ENCODE results near the gene ZW10.

The ZW10 gene

GRCh38 chr11:113760241-113760640 is 13.3 kb downstream of the ZW10 start:
- TF ChIP-seq ZNF274 (IDR thresholded peaks at IDR 0.05; ENCODE audit: low read depth, low read length) (no peak), YY1 (IDR thresholded peaks at IDR 0.05; ENCODE audit: insufficient read depth, insufficient read length) (no peak), SUZ12 (IDR thresholded peaks at IDR 0.05; ENCODE audit: extremely low read depth, insufficient read depth, insufficient read length) (no peak)
- Histone ChIP-seq H3K4me3 (ENCODE audit: insufficient read length, low read depth) (no peak overlapping the region), H3K9ac (ENCODE audit: insufficient read length, low read depth) (no peak overlapping the region), H3K36me3 (ENCODE audit: insufficient read depth, insufficient read length, low read length) (peaks cover 53% of the 10 kb centered on the region), H3K4me1 (ENCODE audit: insufficient read depth, insufficient read length) (no peaks in the 10 kb centered on the region), H3K9me3 (ENCODE audit: insufficient read depth, low read length) (no peaks in the 10 kb centered on the region), H3K27me3 (ENCODE audit: insufficient read depth, insufficient read length) (no peaks in the 10 kb centered on the region)
- DNase-seq (ENCODE audit: low read depth, low spot score): no peak

- Histone ChIP-seq H3K9ac (ENCODE audit: insufficient read length, low read depth) (no peak overlapping the region), H3K9me3 (ENCODE audit: insufficient read depth, low read length) (no peaks in the 10 kb centered on the region), H3K27me3 (ENCODE audit: insufficient read depth, insufficient read length) (no peaks in the 10 kb centered on the region), H3K36me3 (ENCODE audit: insufficient read depth, insufficient read length, low read length) (peaks cover 54% of the 10 kb centered on the region), H3K4me1 (ENCODE audit: insufficient read depth, insufficient read length) (no peaks in the 10 kb centered on the region), H3K4me3 (ENCODE audit: insufficient read length, low read depth) (no peak overlapping the region)
- no peak for DNase-seq (ENCODE audit: low read depth, low spot score)
- TF ChIP-seq SUZ12 (IDR thresholded peaks at IDR 0.05; ENCODE audit: extremely low read depth, insufficient read depth, insufficient read length) (no peak), ZNF274 (IDR thresholded peaks at IDR 0.05; ENCODE audit: low read depth, low read length) (no peak), YY1 (IDR thresholded peaks at IDR 0.05; ENCODE audit: insufficient read depth, insufficient read length) (no peak)
Observed at GRCh38 chr11:113752932-113753331, 20.6 kb downstream of the ZW10 start.

DNA sequence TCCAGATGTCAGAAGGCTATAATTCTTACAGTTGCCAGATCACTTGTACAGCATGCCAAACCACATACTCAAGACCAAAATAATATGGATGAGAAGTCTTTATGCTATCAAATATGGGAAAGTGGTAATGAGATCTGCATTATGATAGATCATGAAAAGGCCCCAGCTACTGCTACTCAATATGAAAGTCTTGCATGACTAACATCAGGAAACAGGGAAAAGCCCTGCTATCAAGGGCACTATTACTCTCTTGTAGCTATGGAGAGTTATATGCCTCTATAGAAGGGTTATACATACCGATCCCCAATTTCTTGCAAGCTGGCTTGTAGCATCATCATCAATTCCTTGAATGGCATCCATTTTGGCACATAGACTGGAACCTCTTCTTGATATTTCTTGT is 37.2 kb downstream of the ZW10 start:
- TF ChIP-seq SUZ12 (IDR thresholded peaks at IDR 0.05; ENCODE audit: extremely low read depth, insufficient read depth, insufficient read length) (no peak), YY1 (IDR thresholded peaks at IDR 0.05; ENCODE audit: insufficient read depth, insufficient read length) (no peak), ZNF274 (IDR thresholded peaks at IDR 0.05; ENCODE audit: low read depth, low read length) (no peak)
- Histone ChIP-seq H3K36me3 (ENCODE audit: insufficient read depth, insufficient read length, low read length) (peaks cover 62% of the 10 kb centered on the region), H3K4me1 (ENCODE audit: insufficient read depth, insufficient read length) (no peaks in the 10 kb centered on the region), H3K27me3 (ENCODE audit: insufficient read depth, insufficient read length) (no peaks in the 10 kb centered on the region), H3K9ac (ENCODE audit: insufficient read length, low read depth) (no peak overlapping the region), H3K4me3 (ENCODE audit: insufficient read length, low read depth) (no peak overlapping the region), H3K9me3 (ENCODE audit: insufficient read depth, low read length) (no peaks in the 10 kb centered on the region)
- no peak for DNase-seq (ENCODE audit: low read depth, low spot score)

DNA sequence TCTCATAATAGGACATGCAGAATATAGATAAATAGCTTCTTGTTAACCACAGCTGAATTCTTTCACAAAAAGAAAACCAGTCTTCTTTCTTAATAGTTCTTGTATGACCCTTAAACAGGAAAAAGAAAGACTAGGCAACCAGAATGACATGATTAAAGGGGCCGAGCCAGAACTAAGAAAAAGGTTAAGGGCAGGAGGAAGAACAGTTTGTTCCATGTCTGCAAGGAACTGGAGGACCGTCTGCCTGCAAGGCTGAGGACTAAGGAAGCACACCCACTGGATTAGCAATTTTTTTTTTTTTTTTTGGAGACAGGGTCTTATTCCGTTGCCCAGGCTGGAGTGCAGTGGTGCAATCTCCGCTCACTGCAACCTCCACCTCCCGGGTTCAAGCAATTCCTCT is 41.4 kb downstream of the ZW10 start:
- Histone ChIP-seq H3K9me3 (ENCODE audit: insufficient read depth, low read length) (no peaks in the 10 kb centered on the region), H3K36me3 (ENCODE audit: insufficient read depth, insufficient read length, low read length) (peaks cover 25% of the 10 kb centered on the region), H3K9ac (ENCODE audit: insufficient read length, low read depth) (no peak overlapping the region), H3K27me3 (ENCODE audit: insufficient read depth, insufficient read length) (no peaks in the 10 kb centered on the region), H3K4me3 (ENCODE audit: insufficient read length, low read depth) (no peak overlapping the region), H3K4me1 (ENCODE audit: insufficient read depth, insufficient read length) (no peaks in the 10 kb centered on the region)
- no peak for DNase-seq (ENCODE audit: low read depth, low spot score)
- TF ChIP-seq ZNF274 (IDR thresholded peaks at IDR 0.05; ENCODE audit: low read depth, low read length): no peak
- TF ChIP-seq YY1 (IDR thresholded peaks at IDR 0.05; ENCODE audit: insufficient read depth, insufficient read length): no peak
- no peak for TF ChIP-seq SUZ12 (IDR thresholded peaks at IDR 0.05; ENCODE audit: extremely low read depth, insufficient read depth, insufficient read length)

DNA sequence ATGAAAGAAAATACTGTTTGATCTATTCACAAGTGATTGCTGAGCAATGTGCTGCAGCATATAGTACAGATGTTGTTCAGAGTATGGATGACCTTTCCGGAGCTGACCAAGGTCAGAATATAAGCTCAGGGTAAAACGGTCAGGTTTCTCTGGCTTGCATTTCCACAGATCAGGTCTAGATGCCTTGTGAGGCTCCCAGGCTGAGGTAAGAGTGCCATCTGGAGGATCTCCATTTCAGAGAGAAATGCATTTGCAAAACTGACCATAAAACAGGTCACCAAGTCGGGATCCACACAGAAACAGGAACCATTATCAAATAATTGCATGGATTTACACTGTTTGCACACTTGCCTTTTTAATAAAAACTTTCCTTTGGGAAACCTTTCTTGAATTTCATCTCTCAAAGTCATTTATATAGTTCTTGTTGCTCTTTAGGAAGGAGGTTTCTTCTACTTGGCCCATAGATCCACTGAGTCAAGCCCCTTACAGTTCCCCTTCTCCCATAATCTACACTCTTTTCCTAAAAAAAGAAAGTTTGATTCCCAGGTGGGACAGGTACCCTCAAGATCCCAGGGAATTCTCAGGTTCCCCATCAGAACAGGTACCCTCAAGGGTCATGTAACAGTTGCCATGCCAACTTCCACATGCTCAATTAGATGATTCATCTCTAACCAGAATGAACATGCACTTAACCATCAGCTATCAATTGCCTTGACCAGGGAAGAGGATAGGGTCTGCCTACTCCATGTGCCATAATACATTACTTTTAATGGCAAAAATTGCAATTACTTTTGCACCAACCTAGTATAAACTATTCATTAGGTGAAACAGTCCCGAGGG is 42.4 kb downstream of the ZW10 start:
- Histone ChIP-seq H3K9ac (ENCODE audit: insufficient read length, low read depth) (no peak overlapping the region), H3K27me3 (ENCODE audit: insufficient read depth, insufficient read length) (no peaks in the 10 kb centered on the region), H3K9me3 (ENCODE audit: insufficient read depth, low read length) (no peaks in the 10 kb centered on the region), H3K4me1 (ENCODE audit: insufficient read depth, insufficient read length) (no peaks in the 10 kb centered on the region), H3K36me3 (ENCODE audit: insufficient read depth, insufficient read length, low read length) (peaks cover 15% of the 10 kb centered on the region), H3K4me3 (ENCODE audit: insufficient read length, low read depth) (no peak overlapping the region)
- peak; percentile 44 for DNase-seq (ENCODE audit: low read depth, low spot score)
- TF ChIP-seq ZNF274 (IDR thresholded peaks at IDR 0.05; ENCODE audit: low read depth, low read length) (no peak), SUZ12 (IDR thresholded peaks at IDR 0.05; ENCODE audit: extremely low read depth, insufficient read depth, insufficient read length) (no peak), YY1 (IDR thresholded peaks at IDR 0.05; ENCODE audit: insufficient read depth, insufficient read length) (no peak)

GRCh38 chr11:113729456-113729855 is 44.0 kb downstream of the ZW10 start:
- no peak overlapping the region for H3K4me3 ChIP-seq (ENCODE audit: insufficient read length, low read depth)
- no peak overlapping the region for H3K9ac ChIP-seq (ENCODE audit: insufficient read length, low read depth)
- DNase-seq (ENCODE audit: low read depth, low spot score): peak; percentile 8
- H3K36me3 ChIP-seq (ENCODE audit: insufficient read depth, insufficient read length, low read length): peaks cover 10% of the 10 kb centered on the region
- no peaks in the 10 kb centered on the region for H3K9me3 ChIP-seq (ENCODE audit: insufficient read depth, low read length)
- no peaks in the 10 kb centered on the region for H3K27me3 ChIP-seq (ENCODE audit: insufficient read depth, insufficient read length)
- no peaks in the 10 kb centered on the region for H3K4me1 ChIP-seq (ENCODE audit: insufficient read depth, insufficient read length)
- TF ChIP-seq ZNF274 (IDR thresholded peaks at IDR 0.05; ENCODE audit: low read depth, low read length) (no peak), YY1 (IDR thresholded peaks at IDR 0.05; ENCODE audit: insufficient read depth, insufficient read length) (no peak), SUZ12 (IDR thresholded peaks at IDR 0.05; ENCODE audit: extremely low read depth, insufficient read depth, insufficient read length) (no peak)

GRCh38 chr11:113728814-113729213 is 44.7 kb downstream of the ZW10 start:
- H3K9me3 ChIP-seq (ENCODE audit: insufficient read depth, low read length): no peaks in the 10 kb centered on the region
- peaks cover 10% of the 10 kb centered on the region for H3K36me3 ChIP-seq (ENCODE audit: insufficient read depth, insufficient read length, low read length)
- TF ChIP-seq ZNF274 (IDR thresholded peaks at IDR 0.05; ENCODE audit: low read depth, low read length): no peak
- no peak for TF ChIP-seq SUZ12 (IDR thresholded peaks at IDR 0.05; ENCODE audit: extremely low read depth, insufficient read depth, insufficient read length)
- TF ChIP-seq YY1 (IDR thresholded peaks at IDR 0.05; ENCODE audit: insufficient read depth, insufficient read length): no peak
- H3K27me3 ChIP-seq (ENCODE audit: insufficient read depth, insufficient read length): no peaks in the 10 kb centered on the region
- no peak overlapping the region for H3K4me3 ChIP-seq (ENCODE audit: insufficient read length, low read depth)
- H3K4me1 ChIP-seq (ENCODE audit: insufficient read depth, insufficient read length): no peaks in the 10 kb centered on the region
- H3K9ac ChIP-seq (ENCODE audit: insufficient read length, low read depth): no peak overlapping the region
- no peak for DNase-seq (ENCODE audit: low read depth, low spot score)

Measured in NT2/D1 (cell line).